K562 (cell line): Measurements from ENCODE around the gene RNF103. TPM values are rescaled to one million over a fixed set of nuclear protein-coding genes. Genes with fewer than 3 reads are reported as not detected.
A peak's percentile ranks its signal among the peaks of the same experiment; 100 is the strongest.

ENCODE experiments used
- ADNP ChIP-seq: fragments of 200-800 bp; sonication (Bioruptor generic); IDR thresholded peaks from 2 replicates; pipeline ENCODE4 v1.6.1; 2016; ENCODE audit warnings: missing genetic modification characterization, missing compliant biosample characterization
- ATF7 ChIP-seq: fragments of 450-650 bp; IDR thresholded peaks from 2 replicates; pipeline ENCODE4 v1.7.1; 2014; ENCODE audit warnings: mild to moderate bottlenecking, moderate library complexity
- BRF1 ChIP-seq: IDR thresholded peaks from 3 replicates; pipeline ENCODE4 v1.6.1; 2011; ENCODE audit warnings: borderline replicate concordance, mild to moderate bottlenecking; ENCODE audit not compliant: insufficient read length; ENCODE audit errors: extremely low read depth
- CGGBP1 ChIP-seq: fragments of 250-450 bp; sonication (Bioruptor Pico); IDR thresholded peaks from 2 replicates; pipeline ENCODE4 v1.9.0; 2021; ENCODE audit warnings: mild to moderate bottlenecking
- DMBX1 ChIP-seq: fragments of 250-450 bp; sonication (Bioruptor Pico); IDR thresholded peaks from 2 replicates; pipeline ENCODE4 v1.8.0; 2022; ENCODE audit warnings: inconsistent platforms, mild to moderate bottlenecking, moderate library complexity, borderline replicate concordance
- ETV5 ChIP-seq: sonication (generic); formaldehyde crosslinking; IDR thresholded peaks from 2 replicates; pipeline ENCODE4 v1.4.0; 2020; ENCODE audit warnings: low read depth, mild to moderate bottlenecking, missing genetic modification reagents
- EZH2 ChIP-seq: IDR thresholded peaks from 2 replicates; pipeline ENCODE4 v1.6.1; 2012; ENCODE audit warnings: low read depth, mild to moderate bottlenecking, inconsistent platforms, low read length, borderline replicate concordance
- HNRNPL ChIP-seq: fragments of 200-400 bp; formaldehyde crosslinking; IDR thresholded peaks from 2 replicates; pipeline ENCODE4 v1.6.1; 2017; ENCODE audit warnings: low read depth, mild to moderate bottlenecking, low read length
- KDM4B ChIP-seq, 2 experiments: fragments of 450-650 bp in 1 of 2; sonication (generic) in 1 of 2; IDR thresholded peaks; 2 replicates each; pipeline ENCODE4 v1.6.1; 2016 to 2017; ENCODE audit warnings: borderline replicate concordance in 2 of 2, antibody characterized with exemption in 1 of 2, low read depth in 1 of 2, mild to moderate bottlenecking in 1 of 2
- MTA3 ChIP-seq: fragments of 450-650 bp; formaldehyde crosslinking; IDR thresholded peaks from 2 replicates; pipeline ENCODE4 v1.6.1; 2017; ENCODE audit warnings: mild to moderate bottlenecking, borderline replicate concordance
- NCOA2 ChIP-seq, 2 experiments: fragments of 450-650 bp; IDR thresholded peaks; 2 replicates each; pipeline ENCODE4 v1.6.1; 2018; ENCODE audit warnings: mild to moderate bottlenecking in 2 of 2, moderate library complexity in 1 of 2; ENCODE audit not compliant: partially characterized antibody in 2 of 2
- POLR2B ChIP-seq: fragments of 450-650 bp; IDR thresholded peaks from 2 replicates; pipeline ENCODE4 v1.6.1; 2018; ENCODE audit warnings: low read depth; ENCODE audit not compliant: partially characterized antibody
- POLR3A ChIP-seq: IDR thresholded peaks from 2 replicates; pipeline ENCODE4 v1.6.1; 2011; ENCODE audit warnings: borderline replicate concordance, mild to moderate bottlenecking, moderate library complexity; ENCODE audit not compliant: insufficient read length, insufficient read depth; ENCODE audit errors: extremely low read depth
- RB1 ChIP-seq: fragments of 450-650 bp; IDR thresholded peaks from 2 replicates; pipeline ENCODE4 v1.6.1; 2017; ENCODE audit warnings: low read depth, mild to moderate bottlenecking
- RBFOX2 ChIP-seq: fragments of 200-400 bp; formaldehyde crosslinking; IDR thresholded peaks from 2 replicates; pipeline ENCODE4 v1.6.1; 2017; ENCODE audit warnings: low read depth, mild to moderate bottlenecking, low read length, moderate library complexity
- TBP ChIP-seq: optimal IDR thresholded peaks from 2 replicates; pipeline ENCODE3; 2011; ENCODE audit warnings: low read depth, low read length, improper control_type of control experiment
- TEAD1 ChIP-seq, 2 experiments: fragments of 450-650 bp in 1 of 2; sonication (generic) in 1 of 2; formaldehyde crosslinking; IDR thresholded peaks; 2 replicates each; pipeline versions ENCODE4 v1.4.0 to v1.8.0; 2020 to 2022; ENCODE audit warnings: mild to moderate bottlenecking in 2 of 2, missing genetic modification reagents in 1 of 2
- ZBTB7A ChIP-seq: IDR thresholded peaks from 2 replicates; pipeline ENCODE4 v1.6.1; 2011; ENCODE audit warnings: low read depth, mild to moderate bottlenecking, low read length, moderate library complexity, borderline replicate concordance; ENCODE audit not compliant: control insufficient read depth
- polyA plus RNA-seq, 8 experiments: library from polyadenylated mRNA; depleted of rRNA in 4 of 8; stranded (reverse) in 5 of 8; unstranded in 3 of 8; fragments of >200 nt; fragmentation: Nextera tagmentation in 2 of 8; fragmentation: Illumina TruSeq in 1 of 8; extraction: Ambion mirVana in 2 of 8; extraction: Trizol in 1 of 8; gene quantifications; 2 replicates each; pipeline versions ENCODE4 v1.2.1 to v1.2.3, GENCODE V29; 2011 to 2014; ENCODE audit warnings: inconsistent platforms in 1 of 8, missing spikeins in 1 of 8
- total RNA-seq, 7 experiments: library from RNA; depleted of rRNA in 6 of 7; stranded (reverse); fragments of >200 nt in 6 of 7; fragmentation: Illumina TruSeq in 2 of 7; extraction: Trizol in 2 of 7; gene quantifications; 2 replicates each; pipeline versions ENCODE4 v1.2.1 to v1.2.3, GENCODE V29; 2011 to 2021; ENCODE audit warnings: low replicate concordance in 1 of 7
- TF ChIP-seq, protein P1 (sequence below): fragments of 450-650 bp; IDR thresholded peaks from 2 replicates; pipeline ENCODE4 v1.6.1; 2018; ENCODE audit not compliant: partially characterized antibody
- TF ChIP-seq, protein P2 (sequence below): sonication (generic); formaldehyde crosslinking; IDR thresholded peaks from 2 replicates; pipeline ENCODE4 v1.9.0; 2022; ENCODE audit warnings: mild to moderate bottlenecking, missing genetic modification reagents
- TF ChIP-seq, protein P3 (sequence below): fragments of 450-650 bp; formaldehyde crosslinking; IDR thresholded peaks from 2 replicates; pipeline ENCODE4 v1.4.0; 2020; ENCODE audit warnings: mild to moderate bottlenecking, moderate library complexity

The RNF103 gene
- total and polyA plus RNA-seq, 9 of the 15 experiments (the other 6 are each of a cell fraction or from before 2014, with no cell fraction given), result 1.2 to 6.8 (median 4.6) TPM

DNA sequence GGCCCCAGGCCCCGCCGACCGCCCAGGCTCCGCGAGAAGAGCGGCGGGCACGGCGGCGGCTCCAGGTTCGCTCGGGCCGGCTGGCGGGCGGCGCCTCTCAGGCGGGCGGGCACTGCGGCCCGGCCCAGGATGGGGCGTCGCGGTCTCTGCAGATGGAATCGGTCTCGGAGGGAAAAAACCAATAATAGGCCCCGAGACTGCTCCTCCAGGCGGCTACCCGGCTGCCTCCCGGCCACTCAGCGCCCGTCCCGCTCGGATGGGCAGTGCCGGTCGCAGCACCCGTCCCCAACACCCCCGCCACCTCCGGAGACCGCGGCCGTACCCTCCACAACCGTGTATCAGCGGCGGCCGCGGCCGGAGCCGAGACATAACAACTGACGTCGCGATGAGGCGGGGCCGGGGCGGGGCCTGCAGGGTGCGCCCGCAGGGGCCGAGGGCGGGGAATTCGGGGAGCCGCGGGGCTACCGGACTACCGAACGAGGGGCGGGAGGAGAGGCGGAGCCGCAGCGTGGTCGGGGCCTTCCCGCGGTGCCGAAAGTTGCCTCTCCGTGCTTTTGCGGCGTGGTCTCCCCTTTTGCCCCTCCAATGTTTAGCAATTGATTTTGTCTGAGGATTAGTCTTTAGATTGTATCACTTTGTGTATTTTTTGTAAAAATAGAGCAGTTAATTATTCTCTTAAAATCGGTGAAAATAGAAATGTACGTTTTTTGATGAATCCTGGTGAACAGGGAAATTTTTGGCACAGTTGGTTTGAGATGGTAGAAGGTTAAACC is at the start of gene RNF103 (continued):
- TF ChIP-seq, protein P1, sequence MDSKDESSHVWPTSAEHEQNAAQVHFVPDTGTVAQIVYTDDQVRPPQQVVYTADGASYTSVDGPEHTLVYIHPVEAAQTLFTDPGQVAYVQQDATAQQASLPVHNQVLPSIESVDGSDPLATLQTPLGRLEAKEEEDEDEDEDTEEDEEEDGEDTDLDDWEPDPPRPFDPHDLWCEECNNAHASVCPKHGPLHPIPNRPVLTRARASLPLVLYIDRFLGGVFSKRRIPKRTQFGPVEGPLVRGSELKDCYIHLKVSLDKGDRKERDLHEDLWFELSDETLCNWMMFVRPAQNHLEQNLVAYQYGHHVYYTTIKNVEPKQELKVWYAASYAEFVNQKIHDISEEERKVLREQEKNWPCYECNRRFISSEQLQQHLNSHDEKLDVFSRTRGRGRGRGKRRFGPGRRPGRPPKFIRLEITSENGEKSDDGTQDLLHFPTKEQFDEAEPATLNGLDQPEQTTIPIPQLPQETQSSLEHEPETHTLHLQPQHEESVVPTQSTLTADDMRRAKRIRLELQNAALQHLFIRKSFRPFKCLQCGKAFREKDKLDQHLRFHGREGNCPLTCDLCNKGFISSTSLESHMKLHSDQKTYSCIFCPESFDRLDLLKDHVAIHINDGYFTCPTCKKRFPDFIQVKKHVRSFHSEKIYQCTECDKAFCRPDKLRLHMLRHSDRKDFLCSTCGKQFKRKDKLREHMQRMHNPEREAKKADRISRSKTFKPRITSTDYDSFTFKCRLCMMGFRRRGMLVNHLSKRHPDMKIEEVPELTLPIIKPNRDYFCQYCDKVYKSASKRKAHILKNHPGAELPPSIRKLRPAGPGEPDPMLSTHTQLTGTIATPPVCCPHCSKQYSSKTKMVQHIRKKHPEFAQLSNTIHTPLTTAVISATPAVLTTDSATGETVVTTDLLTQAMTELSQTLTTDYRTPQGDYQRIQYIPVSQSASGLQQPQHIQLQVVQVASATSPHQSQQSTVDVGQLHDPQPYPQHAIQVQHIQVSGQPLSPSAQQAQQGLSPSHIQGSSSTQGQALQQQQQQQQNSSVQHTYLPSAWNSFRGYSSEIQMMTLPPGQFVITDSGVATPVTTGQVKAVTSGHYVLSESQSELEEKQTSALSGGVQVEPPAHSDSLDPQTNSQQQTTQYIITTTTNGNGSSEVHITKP, result peak; percentile 46
- TF ChIP-seq CGGBP1 (CRISPR knock-in tag) (peak; percentile 51; the same call in 1 of the 2 replicates), POLR3A (no peak), HNRNPL (peak; percentile 53; the same call in 1 of the 2 replicates), RBFOX2 (peak; percentile 83), ETV5 (0 out of 2 replicates have a peak, but pooled peaks have one; percentile 17), DMBX1 (0 out of 2 replicates have a peak, but pooled peaks have one; percentile 39), KDM4B (IDR thresholded peaks at IDR 0.05; ENCODE audit: borderline replicate concordance in 2 of 2, low read depth in 1 of 2) (no peak), ADNP (tag) (no peak), TBP (peak; percentile 80), EZH2 (no peak), BRF1 (no peak), ZBTB7A (peak; percentile 67; the same call in 1 of the 2 replicates), POLR2B (peak; percentile 68), ATF7 (peak; percentile 64), RB1 (0 out of 2 replicates have a peak, but pooled peaks have one; percentile 59), TEAD1 (CRISPR knock-in tag; IDR thresholded peaks at IDR 0.05) (peak in 1 of 2 experiments; percentile 5; a peak in 2 of 4 replicates), NCOA2 (IDR thresholded peaks at IDR 0.05; ENCODE audit: partially characterized antibody in 2 of 2) (no peak), MTA3 (peak; percentile 20; the same call in 1 of the 2 replicates)
- TF ChIP-seq, protein P2, sequence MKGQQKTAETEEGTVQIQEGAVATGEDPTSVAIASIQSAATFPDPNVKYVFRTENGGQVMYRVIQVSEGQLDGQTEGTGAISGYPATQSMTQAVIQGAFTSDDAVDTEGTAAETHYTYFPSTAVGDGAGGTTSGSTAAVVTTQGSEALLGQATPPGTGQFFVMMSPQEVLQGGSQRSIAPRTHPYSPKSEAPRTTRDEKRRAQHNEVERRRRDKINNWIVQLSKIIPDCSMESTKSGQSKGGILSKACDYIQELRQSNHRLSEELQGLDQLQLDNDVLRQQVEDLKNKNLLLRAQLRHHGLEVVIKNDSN (CRISPR knock-in tag), result no peak
- TF ChIP-seq, protein P3, sequence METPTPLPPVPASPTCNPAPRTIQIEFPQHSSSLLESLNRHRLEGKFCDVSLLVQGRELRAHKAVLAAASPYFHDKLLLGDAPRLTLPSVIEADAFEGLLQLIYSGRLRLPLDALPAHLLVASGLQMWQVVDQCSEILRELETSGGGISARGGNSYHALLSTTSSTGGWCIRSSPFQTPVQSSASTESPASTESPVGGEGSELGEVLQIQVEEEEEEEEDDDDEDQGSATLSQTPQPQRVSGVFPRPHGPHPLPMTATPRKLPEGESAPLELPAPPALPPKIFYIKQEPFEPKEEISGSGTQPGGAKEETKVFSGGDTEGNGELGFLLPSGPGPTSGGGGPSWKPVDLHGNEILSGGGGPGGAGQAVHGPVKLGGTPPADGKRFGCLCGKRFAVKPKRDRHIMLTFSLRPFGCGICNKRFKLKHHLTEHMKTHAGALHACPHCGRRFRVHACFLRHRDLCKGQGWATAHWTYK (CRISPR knock-in tag), result peak; percentile 66; the same call in 1 of the 2 replicates
